Fibroblast of mammary gland (primary cell): ENCODE measurements around the gene SLC8A1.
A peak's percentile ranks its signal among the peaks of the same experiment; 100 is the strongest.

ENCODE experiments used
- DNase-seq: peaks from one replicate; pipeline ENCODE4 v3.0.0-alpha.2; 2010; ENCODE audit warnings: low read depth
- H3K4me3 ChIP-seq: 2 replicates; pipeline ENCODE4 v1.5.1; 2011; ENCODE audit warnings: low read depth, mild to moderate bottlenecking, low read length, moderate library complexity; ENCODE audit not compliant: control insufficient read depth
- TF ChIP-seq, protein P1 (sequence below): conservative IDR thresholded peaks from 2 replicates; pipeline ENCODE4 v1.5.1; 2011; ENCODE audit warnings: low read depth, low read length, inconsistent platforms; ENCODE audit not compliant: control insufficient read depth, insufficient read depth

The SLC8A1 gene

DNA sequence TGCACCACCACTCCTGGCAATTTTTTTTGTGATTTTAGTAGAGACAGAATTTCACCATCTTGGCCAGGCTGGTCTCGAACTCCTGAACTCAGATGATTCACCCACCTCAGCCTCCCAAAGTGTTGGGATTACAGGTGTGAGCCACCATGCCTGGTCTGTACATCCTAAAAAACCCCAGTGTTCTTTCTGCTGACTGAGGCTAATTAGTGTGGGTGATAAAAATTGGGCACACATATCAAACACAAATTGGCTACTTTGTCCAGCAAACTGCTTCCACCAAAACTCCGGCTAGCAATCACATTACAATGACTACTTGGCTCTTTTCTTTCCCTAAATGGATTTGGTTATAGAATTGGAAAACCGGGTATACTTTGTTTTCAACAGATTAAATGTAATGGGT is 153.9 kb downstream of the SLC8A1 start:
- no peak overlapping the region for H3K4me3 ChIP-seq
- TF ChIP-seq, protein P1, sequence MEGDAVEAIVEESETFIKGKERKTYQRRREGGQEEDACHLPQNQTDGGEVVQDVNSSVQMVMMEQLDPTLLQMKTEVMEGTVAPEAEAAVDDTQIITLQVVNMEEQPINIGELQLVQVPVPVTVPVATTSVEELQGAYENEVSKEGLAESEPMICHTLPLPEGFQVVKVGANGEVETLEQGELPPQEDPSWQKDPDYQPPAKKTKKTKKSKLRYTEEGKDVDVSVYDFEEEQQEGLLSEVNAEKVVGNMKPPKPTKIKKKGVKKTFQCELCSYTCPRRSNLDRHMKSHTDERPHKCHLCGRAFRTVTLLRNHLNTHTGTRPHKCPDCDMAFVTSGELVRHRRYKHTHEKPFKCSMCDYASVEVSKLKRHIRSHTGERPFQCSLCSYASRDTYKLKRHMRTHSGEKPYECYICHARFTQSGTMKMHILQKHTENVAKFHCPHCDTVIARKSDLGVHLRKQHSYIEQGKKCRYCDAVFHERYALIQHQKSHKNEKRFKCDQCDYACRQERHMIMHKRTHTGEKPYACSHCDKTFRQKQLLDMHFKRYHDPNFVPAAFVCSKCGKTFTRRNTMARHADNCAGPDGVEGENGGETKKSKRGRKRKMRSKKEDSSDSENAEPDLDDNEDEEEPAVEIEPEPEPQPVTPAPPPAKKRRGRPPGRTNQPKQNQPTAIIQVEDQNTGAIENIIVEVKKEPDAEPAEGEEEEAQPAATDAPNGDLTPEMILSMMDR = no peak

DNA sequence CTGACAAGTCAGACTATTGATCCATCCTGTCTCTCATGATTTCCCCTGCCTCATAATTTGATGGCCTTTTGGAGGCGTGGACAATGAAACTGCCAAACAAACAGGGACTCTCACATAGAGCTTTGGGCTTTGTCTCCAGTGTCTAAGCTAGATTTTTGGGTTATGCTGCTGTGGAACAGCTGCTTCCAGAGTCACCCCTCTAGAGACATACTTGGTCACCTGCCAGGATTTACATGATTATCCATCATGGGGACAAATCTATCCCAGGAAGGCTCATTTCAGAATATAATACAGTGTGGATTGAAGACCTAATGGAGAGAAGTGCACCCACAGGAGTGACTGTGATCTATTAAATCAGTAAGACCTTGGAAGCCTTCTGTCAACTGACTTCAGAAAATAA is 159.6 kb downstream of the SLC8A1 start:
- TF ChIP-seq, protein P1 = no peak
- DNase-seq = no peak
- no peak overlapping the region for H3K4me3 ChIP-seq

More for the DNA sequence above, 153.9 kb downstream of the SLC8A1 start:
- DNase-seq = no peak

DNA sequence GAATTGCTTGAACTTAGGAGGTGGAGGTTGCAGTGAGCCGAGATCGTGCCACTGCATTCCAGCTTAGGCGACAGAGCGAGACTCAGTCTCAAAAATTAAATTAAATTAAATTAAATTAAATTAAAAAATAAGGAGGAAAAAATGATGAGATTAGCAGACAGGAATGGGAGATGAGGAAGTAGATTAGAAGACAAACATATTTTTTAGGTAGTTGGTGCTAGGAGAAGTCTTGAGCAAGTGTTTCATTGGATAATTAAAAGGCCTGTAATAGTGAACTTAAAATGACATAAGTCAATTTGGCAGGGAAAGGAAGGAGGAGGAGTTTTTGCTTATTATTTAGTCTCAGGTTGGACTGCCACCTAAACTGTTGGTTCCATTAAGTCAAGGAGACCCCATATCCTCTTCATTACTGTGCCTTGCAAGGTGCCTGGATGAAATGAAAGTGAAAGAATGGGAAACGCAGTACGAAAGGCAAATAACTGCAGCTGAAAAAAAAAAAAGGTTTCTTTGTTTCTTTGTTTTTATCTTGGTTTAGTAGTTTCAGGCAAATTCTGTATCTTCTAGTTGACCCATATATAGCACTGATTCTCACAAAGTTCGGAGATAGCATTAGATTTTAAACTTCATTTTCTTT is 162.0 kb downstream of the SLC8A1 start:
- DNase-seq = no peak
- TF ChIP-seq, protein P1 = no peak
- no peak overlapping the region for H3K4me3 ChIP-seq

DNA sequence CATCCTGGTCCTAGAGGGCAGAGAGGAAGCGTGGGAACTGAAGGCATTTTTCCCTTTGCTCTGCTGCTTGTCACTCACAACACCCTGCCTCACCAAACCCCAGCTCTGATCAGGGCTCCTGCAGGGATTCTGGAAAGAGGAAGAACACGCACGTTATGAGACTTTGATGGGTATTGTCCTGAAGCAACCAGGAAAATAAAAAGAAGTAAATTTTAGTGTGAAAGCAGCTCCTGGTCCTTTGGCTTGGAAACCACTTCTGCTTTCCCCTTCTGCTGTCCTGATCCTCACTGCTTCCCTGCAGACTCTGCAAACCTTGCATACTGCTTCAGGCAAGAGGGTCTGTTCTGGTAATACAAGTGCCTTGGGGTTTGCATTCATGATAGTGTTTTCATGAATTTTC is 164.1 kb downstream of the SLC8A1 start:
- TF ChIP-seq, protein P1 = no peak
- no peak for DNase-seq
- H3K4me3 ChIP-seq = no peak overlapping the region

DNA sequence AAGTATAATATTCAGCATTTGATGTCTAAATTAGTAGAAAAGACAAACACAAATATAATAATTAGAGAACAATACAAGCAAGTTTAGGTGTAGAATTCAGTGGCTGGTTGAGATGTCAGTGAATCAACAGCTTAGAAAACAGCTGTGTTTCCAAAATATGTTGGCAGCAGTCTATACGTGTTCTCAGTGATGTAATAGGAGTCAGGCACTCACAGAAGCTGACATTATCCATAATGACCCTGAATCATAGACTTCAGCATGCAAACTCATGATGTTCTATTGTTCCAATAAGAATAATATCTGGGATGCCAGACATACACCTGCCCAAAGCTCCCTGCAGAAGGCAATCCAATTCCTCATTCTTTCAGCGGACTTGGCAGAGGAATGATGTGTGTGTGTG is 164.7 kb downstream of the SLC8A1 start:
- peak; percentile 59 for DNase-seq
- TF ChIP-seq, protein P1 = no peak
- no peak overlapping the region for H3K4me3 ChIP-seq

DNA sequence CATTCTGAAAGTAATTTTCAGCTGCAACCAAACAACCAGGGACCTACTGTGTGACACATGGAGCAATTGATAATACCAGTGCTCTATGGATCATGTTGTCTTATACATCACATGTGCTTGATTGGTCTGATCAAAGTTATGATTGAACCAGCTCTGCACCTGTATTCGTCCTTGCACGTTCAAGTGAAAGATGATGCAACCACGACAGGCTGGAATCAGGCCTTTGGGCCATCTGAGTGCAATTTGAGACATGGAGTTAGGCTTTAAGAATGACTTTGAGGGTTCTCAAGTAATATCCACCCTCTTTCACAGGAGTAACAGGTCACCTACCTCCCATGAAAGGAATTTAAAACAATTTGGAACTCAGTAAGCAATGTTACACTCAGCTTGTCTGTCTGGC is 165.2 kb downstream of the SLC8A1 start:
- DNase-seq = no peak
- TF ChIP-seq, protein P1 = no peak
- H3K4me3 ChIP-seq = no peak overlapping the region

DNA sequence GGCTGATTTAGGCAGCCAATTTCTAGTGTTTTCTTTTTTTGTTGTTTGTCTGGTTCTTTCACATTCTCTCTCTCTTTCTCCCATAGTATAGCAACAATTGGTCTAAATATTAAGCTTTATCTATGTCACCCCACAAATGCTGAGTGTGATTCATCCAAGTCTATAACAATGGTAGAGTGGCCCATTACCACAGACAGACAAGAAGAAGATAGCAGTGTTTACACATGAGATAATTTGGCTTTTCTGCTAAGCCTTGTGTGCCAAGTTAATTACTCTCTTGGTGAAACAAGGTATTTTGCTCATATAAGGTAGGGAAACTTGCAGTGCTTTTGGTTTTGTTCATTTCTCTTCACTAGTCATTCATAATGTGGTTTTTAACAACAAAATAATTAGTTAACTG is 166.5 kb downstream of the SLC8A1 start:
- H3K4me3 ChIP-seq = no peak overlapping the region
- TF ChIP-seq, protein P1 = no peak

More for the DNA sequence above, 166.5 kb downstream of the SLC8A1 start:
- no peak for DNase-seq
